ENCODE data around the gene LAMA3. TPM values are rescaled to one million over a fixed set of nuclear protein-coding genes. Genes with fewer than 3 reads are reported as not detected.

The LAMA3 gene
- total and polyA plus RNA-seq, 2 donors (not counting 3 experiments of a cell fraction or from before 2014, with no cell fraction given), result 2.6 to 12.3 TPM

DNA sequence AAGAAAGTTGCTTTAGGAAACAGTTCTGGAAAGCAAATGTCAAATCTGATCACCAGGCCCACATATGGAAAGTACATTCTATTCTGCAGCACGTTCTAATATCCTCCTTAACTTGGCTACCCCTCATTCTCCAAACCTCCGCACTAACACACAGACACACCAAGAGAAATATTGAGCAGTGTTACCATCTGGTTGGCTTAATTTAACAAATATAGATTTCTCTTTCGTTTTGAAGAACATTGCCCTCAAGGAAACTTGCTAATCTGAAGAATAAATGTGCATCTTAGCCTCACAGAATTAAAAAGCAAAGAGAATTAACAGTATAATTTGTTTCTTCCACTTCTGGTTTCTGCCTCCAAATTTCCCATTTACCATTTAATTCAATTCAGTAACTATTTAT is 252.5 kb downstream of the LAMA3 start:
- H3K27ac ChIP-seq (ENCODE audit: insufficient read depth, low read depth, low read length), result no peak overlapping the region
- TF ChIP-seq POLR2AphosphoS5 (IDR thresholded peaks at IDR 0.05; ENCODE audit: insufficient read depth, low read depth, low read length), result no peak
- TF ChIP-seq MYC (IDR thresholded peaks at IDR 0.05; ENCODE audit: low read depth, low read length), result no peak
- TF ChIP-seq JUN (IDR thresholded peaks at IDR 0.05; ENCODE audit: borderline replicate concordance, insufficient read depth, insufficient read length, low read depth), result no peak
- no peak for TF ChIP-seq FOS (IDR thresholded peaks at IDR 0.05; ENCODE audit: borderline replicate concordance, insufficient read depth, low read length)
- TF ChIP-seq POLR2A (IDR thresholded peaks at IDR 0.05; ENCODE audit: low read depth, low read length), result no peak
- no peak for TF ChIP-seq EZH2 (IDR thresholded peaks at IDR 0.05; ENCODE audit: borderline replicate concordance, low read depth, low read length, severe bottlenecking)
- no peak for TF ChIP-seq CTCF (IDR thresholded peaks at IDR 0.05; ENCODE audit: extremely low read depth in 1 of 2, insufficient read depth in 1 of 2, low read depth in 1 of 2, low read length in 2 of 2)
- TF ChIP-seq GATA2 (IDR thresholded peaks at IDR 0.05; ENCODE audit: insufficient read depth, insufficient read length, low read depth, low read length), result no peak
- TF ChIP-seq MAX (IDR thresholded peaks at IDR 0.05; ENCODE audit: insufficient read depth, insufficient read length), result no peak
- no peak overlapping the region for H2AFZ ChIP-seq (ENCODE audit: low read depth, low read length)
- H3K4me3 ChIP-seq (replicated peaks in 1 of 3; ENCODE audit: insufficient read depth in 1 of 3, low read depth in 1 of 3, low read length in 3 of 3), result no peak overlapping the region
- CTCF ChIA-PET, result no interaction called here
- no peaks in the 10 kb centered on the region for H3K36me3 ChIP-seq (ENCODE audit: control insufficient read depth in 2 of 2, extremely low read depth in 1 of 2, insufficient read depth in 2 of 2, low read length in 2 of 2)
- no peaks in the 10 kb centered on the region for H3K27me3 ChIP-seq (ENCODE audit: control insufficient read depth in 2 of 2, insufficient read depth in 2 of 2, low read length in 2 of 2)
- no peaks in the 10 kb centered on the region for H3K9me1 ChIP-seq (replicated peaks; ENCODE audit: control insufficient read depth, extremely low read depth, insufficient read depth, low read length)
- H3K79me2 ChIP-seq (ENCODE audit: control insufficient read depth, insufficient read depth, low read length), result no peaks in the 10 kb centered on the region
- no TSS peak for BruUV-seq (replicated peaks)
- FAIRE-seq (no peak), DNase-seq (ENCODE audit: low read depth, low spot score) (no peak)
- H3K4me2 ChIP-seq (ENCODE audit: insufficient read depth, low read length), result no peak overlapping the region
- no peaks in the 10 kb centered on the region for H3K4me1 ChIP-seq (ENCODE audit: control insufficient read depth, extremely low read depth, insufficient read depth, low read length)
- H3K9me3 ChIP-seq (replicated peaks; ENCODE audit: control insufficient read depth, insufficient read depth, low read length), result no peaks in the 10 kb centered on the region
- H3K9ac ChIP-seq (replicated peaks; ENCODE audit: extremely low read depth, insufficient read depth, low read length), result no peak overlapping the region
- POLR2A ChIA-PET, result no interaction called here
- no peaks in the 10 kb centered on the region for H4K20me1 ChIP-seq (replicated peaks; ENCODE audit: control insufficient read depth, extremely low read depth, insufficient read depth, low read length)
- dilution Hi-C loops (cut with MboI; ENCODE audit: extremely low pct_ligation_motif_present, low sequenced_read_pairs) (no loop called here), intact Hi-C loops (cut with micrococcal nuclease) (no loop called here)

All from endothelial cell of umbilical vein (primary cell).